Fibroblast of the aortic adventitia (primary cell): ENCODE measurements around the gene FCN1. TPM values are rescaled to one million over a fixed set of nuclear protein-coding genes. Genes with fewer than 3 reads are reported as not detected.

Experiments
- DNase-seq: peaks from one replicate; pipeline ENCODE4 v3.0.0-alpha.2; 2010; ENCODE audit warnings: low read depth
- H3K4me3 ChIP-seq: 2 replicates; pipeline ENCODE4 v1.5.1; 2011; ENCODE audit warnings: low read depth, mild to moderate bottlenecking, control low read depth, low read length, moderate library complexity
- CTCF ChIP-seq: IDR thresholded peaks from 2 replicates; pipeline ENCODE4 v1.5.1; 2011; ENCODE audit warnings: mild to moderate bottlenecking, low read length, control low read depth, inconsistent platforms; ENCODE audit not compliant: insufficient read depth
- total RNA-seq: library from RNA; depleted of rRNA; stranded (reverse); fragments of >200 nt; gene quantifications from 2 replicates; pipeline ENCODE4 v1.2.3, GENCODE V29; 2012; ENCODE audit warnings: low replicate concordance

Gene FCN1
- total RNA-seq, 1 donor = not detected

- no peak for TF ChIP-seq CTCF
- DNase-seq = no peak
- H3K4me3 ChIP-seq = no peak overlapping the region
Measured at GRCh38 chr9:134909511-134910481, 7.9 kb downstream of the FCN1 start.

- DNase-seq = no peak
- no peak for TF ChIP-seq CTCF
- H3K4me3 ChIP-seq = no peak overlapping the region
Measured at GRCh38 chr9:134908524-134909309, 9.0 kb downstream of the FCN1 start.

- H3K4me3 ChIP-seq = no peak overlapping the region
- TF ChIP-seq CTCF = no peak
- DNase-seq = no peak
Measured at GRCh38 chr9:134902936-134903335, 14.8 kb downstream of the FCN1 start.

GRCh38 chr9:134899818-134900217 lies 17.9 kb downstream of the FCN1 start:
- no peak for TF ChIP-seq CTCF
- DNase-seq = no peak

GRCh38 chr9:134899168-134899567 lies 18.5 kb downstream of the FCN1 start:
- no peak overlapping the region for H3K4me3 ChIP-seq
- no peak for TF ChIP-seq CTCF
- no peak for DNase-seq

More at GRCh38 chr9:134899818-134900217, 17.9 kb downstream of the FCN1 start:
- no peak overlapping the region for H3K4me3 ChIP-seq

DNA sequence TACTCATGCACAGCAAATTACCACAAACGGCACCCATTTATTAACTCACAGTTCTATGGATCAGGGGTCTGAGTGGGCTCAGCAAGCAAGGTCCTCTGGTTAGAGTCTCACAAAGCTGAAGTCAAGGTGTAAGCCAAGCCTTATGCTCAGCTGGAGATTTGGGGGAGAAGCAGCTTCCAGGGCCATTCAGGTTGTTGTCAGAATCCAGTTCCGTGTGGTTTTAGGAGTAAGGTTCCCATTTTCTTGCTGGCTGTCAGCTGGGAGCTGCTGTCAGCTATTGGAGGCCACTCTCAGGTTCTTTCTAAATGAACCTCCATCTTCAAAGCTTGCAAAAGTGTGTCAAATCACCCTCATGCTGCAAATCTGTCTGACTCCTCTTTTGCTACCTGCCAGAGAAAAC lies 19.4 kb downstream of the FCN1 start:
- no peak for DNase-seq

More for the DNA sequence above, 19.4 kb downstream of the FCN1 start:
- no peak for TF ChIP-seq CTCF
- no peak overlapping the region for H3K4me3 ChIP-seq
